Testis (tissue), 3 donors: ENCODE data around the gene YY1. TPM values are rescaled to one million over a fixed set of nuclear protein-coding genes. Genes with fewer than 3 reads are reported as not detected.
A peak's percentile ranks its signal among the peaks of the same experiment; 100 is the strongest.

Source experiments
- DNase-seq: peaks from one replicate; pipeline ENCODE4 v3.0.0-alpha.2; 2019
- H3K27ac ChIP-seq, 2 donors: fragments of 200-600 bp; sonication (generic); one replicate each; pipeline ENCODE4 v1.5.1; 2019
- H3K27me3 ChIP-seq: fragments of 200-600 bp; sonication (generic); one replicate; pipeline ENCODE4 v1.5.1; 2019
- H3K36me3 ChIP-seq: fragments of 200-600 bp; sonication (generic); one replicate; pipeline ENCODE4 v1.5.1; 2017; ENCODE audit warnings: low read depth; ENCODE audit errors: missing control alignments
- H3K4me1 ChIP-seq: fragments of 200-600 bp; sonication (generic); one replicate; pipeline ENCODE4 v1.5.1; 2019
- H3K4me3 ChIP-seq, 2 donors: fragments of 200-600 bp; sonication (generic); one replicate each; pipeline ENCODE4 v1.5.1; 2017 to 2019
- H3K9me3 ChIP-seq: fragments of 200-600 bp; sonication (generic); one replicate; pipeline ENCODE4 v1.5.1; 2017
- CTCF ChIP-seq, 3 experiments: fragments of 450-650 bp in 2 of 3; fragments of 200-600 bp in 1 of 3; sonication (generic) in 1 of 3; IDR thresholded peaks; one replicate each; pipeline ENCODE4 v1.5.1; 2016 to 2019; ENCODE audit warnings: antibody characterized with exemption in 3 of 3, mild to moderate bottlenecking in 2 of 3, moderate library complexity in 1 of 3
- POLR2A ChIP-seq: fragments of 450-650 bp; IDR thresholded peaks from one replicate; pipeline ENCODE4 v1.6.1; 2017; ENCODE audit warnings: antibody characterized with exemption, mild to moderate bottlenecking, moderate library complexity
- WGBS, 2 donors: methylation state at CpG; one replicate each; pipeline ENCODE4 v1.1.5; 2018; 5-methylcytosine and 5-hydroxymethylcytosine counted together
- intact Hi-C: fragments of 100-400 bp; cut with DNase I; formaldehyde crosslinking; loops from one replicate; pipeline ENCODE4 v1.15.1; 2023; ENCODE audit warnings: low total_unique reads
- polyA plus RNA-seq: library from polyadenylated mRNA; stranded (reverse); fragments of 350-450 nt; fragmentation: Illumina TruSeq; extraction: RNeasy Lipid Tissue Mini Kit (QIAGEN cat#74804); gene quantifications from one replicate; pipeline ENCODE4 v1.2.3, GENCODE V29; 2014; ENCODE audit warnings: low read depth, low replicate concordance; ENCODE audit not compliant: insufficient read depth
- total RNA-seq, 2 donors: library from RNA; depleted of rRNA; stranded (reverse); fragments of >200 nt; gene quantifications; one replicate each; pipeline ENCODE4 v1.2.3, GENCODE V29; 2016

Gene YY1
- total and polyA plus RNA-seq, 3 donors from 2014 or later: 58.1 to 74.2 (median 68.2) TPM

GRCh38 chr14:100221533-100222223, 17.3 kb upstream of the YY1 start:
- no peak for TF ChIP-seq CTCF (IDR thresholded peaks at IDR 0.05)
- TF ChIP-seq POLR2A: no peak
- peak; percentile 63 for DNase-seq
- peak overlapping the region; percentile 15 to 19 for H3K27ac ChIP-seq
- intact Hi-C loops: no loop called here
- WGBS, 2 donors: 4 to 6% methylated on average over 15 of the region's 15 CpGs
- no peaks in the 10 kb centered on the region for H3K36me3 ChIP-seq
- no peaks in the 10 kb centered on the region for H3K9me3 ChIP-seq
- peaks cover 15% of the 10 kb centered on the region for H3K4me1 ChIP-seq
- no peaks in the 10 kb centered on the region for H3K27me3 ChIP-seq
- H3K4me3 ChIP-seq: peak overlapping the region; percentile 24 to 40

- no peak for TF ChIP-seq CTCF (IDR thresholded peaks at IDR 0.05)
- TF ChIP-seq POLR2A: no peak
- WGBS, 2 donors: 69 to 72% methylated on average over 14 of the region's 14 CpGs
- peak overlapping the region; percentile 15 to 19 for H3K27ac ChIP-seq
- H3K9me3 ChIP-seq: no peaks in the 10 kb centered on the region
- no peaks in the 10 kb centered on the region for H3K36me3 ChIP-seq
- no peaks in the 10 kb centered on the region for H3K27me3 ChIP-seq
- no peak overlapping the region for H3K4me3 ChIP-seq
- H3K4me1 ChIP-seq: peaks cover 15% of the 10 kb centered on the region
- DNase-seq: no peak
- intact Hi-C loops: no loop called here
Measured at GRCh38 chr14:100222224-100223093, 16.5 kb upstream of the YY1 start.

GRCh38 chr14:100223332-100224201, 15.4 kb upstream of the YY1 start:
- Histone ChIP-seq H3K9me3 (no peaks in the 10 kb centered on the region), H3K36me3 (no peaks in the 10 kb centered on the region), H3K27ac (no peak overlapping the region), H3K4me3 (no peak overlapping the region), H3K27me3 (no peaks in the 10 kb centered on the region), H3K4me1 (peaks cover 15% of the 10 kb centered on the region)
- WGBS, 2 donors: 81 to 83% methylated on average over 12 of the region's 12 CpGs
- intact Hi-C loops: no loop called here
- DNase-seq: no peak
- TF ChIP-seq POLR2A (no peak), CTCF (IDR thresholded peaks at IDR 0.05) (no peak)

- WGBS, 2 donors: 78 to 82% methylated on average over 4 of the region's 4 CpGs
- no peak overlapping the region for H3K4me3 ChIP-seq
- H3K36me3 ChIP-seq: no peaks in the 10 kb centered on the region
- no peaks in the 10 kb centered on the region for H3K9me3 ChIP-seq
- DNase-seq: no peak
- no peak overlapping the region for H3K27ac ChIP-seq
- no peaks in the 10 kb centered on the region for H3K27me3 ChIP-seq
- intact Hi-C loops: no loop called here
- H3K4me1 ChIP-seq: peaks cover 15% of the 10 kb centered on the region
- TF ChIP-seq CTCF (IDR thresholded peaks at IDR 0.05) (no peak), POLR2A (no peak)
Measured at GRCh38 chr14:100224229-100224866, 14.6 kb upstream of the YY1 start.
